ENCODE measurements around the gene PTCH1.

PTCH1 gene

DNA sequence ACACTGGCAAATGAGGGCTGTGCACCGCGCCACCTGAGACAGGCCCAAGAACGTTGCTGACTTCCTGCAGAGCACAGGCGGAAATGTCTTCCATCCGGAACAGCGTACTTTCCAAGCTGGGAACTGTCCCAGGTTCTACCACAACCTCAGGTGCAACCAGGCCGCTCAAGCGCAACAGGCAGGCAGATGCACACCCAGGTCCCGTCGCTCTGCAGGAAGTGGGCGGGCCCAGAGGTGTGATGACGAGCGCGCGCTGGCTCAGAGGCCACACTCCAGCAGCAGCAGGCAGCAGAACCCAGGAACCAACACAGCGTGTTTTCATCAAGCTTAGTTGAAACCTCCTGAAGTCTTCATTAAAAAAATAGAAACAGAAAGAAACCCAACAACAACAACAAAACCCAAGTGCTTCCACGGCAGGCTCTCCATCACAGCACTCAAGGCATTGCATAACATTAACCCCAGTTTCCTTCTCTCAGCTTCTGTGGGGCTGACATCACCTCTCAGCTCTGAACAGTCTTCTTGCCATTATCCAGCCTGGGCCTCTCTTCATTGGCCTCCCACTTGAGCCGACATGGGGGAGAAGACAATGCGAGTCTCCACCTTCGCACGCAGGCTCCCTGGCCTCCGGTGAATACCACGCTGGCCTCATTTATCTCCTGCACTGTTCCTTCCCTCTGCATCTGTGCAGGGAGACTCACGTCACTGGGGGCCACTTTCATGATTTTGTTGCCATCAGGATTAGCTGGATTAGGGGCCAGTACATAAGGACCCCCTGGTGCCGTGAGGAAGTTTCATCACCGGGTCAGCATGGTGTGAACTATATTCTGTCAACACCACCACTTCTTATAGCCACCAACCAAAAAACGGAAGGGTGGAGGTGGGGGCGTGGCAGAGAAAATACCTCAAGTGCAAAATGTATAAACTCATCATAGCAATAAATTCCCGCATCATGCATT is 22.1 kb downstream of the PTCH1 start (continued):
- TF ChIP-seq, protein P1, sequence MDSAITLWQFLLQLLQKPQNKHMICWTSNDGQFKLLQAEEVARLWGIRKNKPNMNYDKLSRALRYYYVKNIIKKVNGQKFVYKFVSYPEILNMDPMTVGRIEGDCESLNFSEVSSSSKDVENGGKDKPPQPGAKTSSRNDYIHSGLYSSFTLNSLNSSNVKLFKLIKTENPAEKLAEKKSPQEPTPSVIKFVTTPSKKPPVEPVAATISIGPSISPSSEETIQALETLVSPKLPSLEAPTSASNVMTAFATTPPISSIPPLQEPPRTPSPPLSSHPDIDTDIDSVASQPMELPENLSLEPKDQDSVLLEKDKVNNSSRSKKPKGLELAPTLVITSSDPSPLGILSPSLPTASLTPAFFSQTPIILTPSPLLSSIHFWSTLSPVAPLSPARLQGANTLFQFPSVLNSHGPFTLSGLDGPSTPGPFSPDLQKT (IDR thresholded peaks at IDR 0.05; ENCODE audit: borderline replicate concordance, low read depth, low read length), result no peak
- TF ChIP-seq ZNF548 (tag by site-specific recombination; IDR thresholded peaks at IDR 0.05), result no peak
- TF ChIP-seq, protein P2, sequence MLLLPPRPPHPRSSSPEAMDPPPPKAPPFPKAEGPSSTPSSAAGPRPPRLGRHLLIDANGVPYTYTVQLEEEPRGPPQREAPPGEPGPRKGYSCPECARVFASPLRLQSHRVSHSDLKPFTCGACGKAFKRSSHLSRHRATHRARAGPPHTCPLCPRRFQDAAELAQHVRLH (tag by site-specific recombination; IDR thresholded peaks at IDR 0.05), result no peak
- TF ChIP-seq, protein P3, sequence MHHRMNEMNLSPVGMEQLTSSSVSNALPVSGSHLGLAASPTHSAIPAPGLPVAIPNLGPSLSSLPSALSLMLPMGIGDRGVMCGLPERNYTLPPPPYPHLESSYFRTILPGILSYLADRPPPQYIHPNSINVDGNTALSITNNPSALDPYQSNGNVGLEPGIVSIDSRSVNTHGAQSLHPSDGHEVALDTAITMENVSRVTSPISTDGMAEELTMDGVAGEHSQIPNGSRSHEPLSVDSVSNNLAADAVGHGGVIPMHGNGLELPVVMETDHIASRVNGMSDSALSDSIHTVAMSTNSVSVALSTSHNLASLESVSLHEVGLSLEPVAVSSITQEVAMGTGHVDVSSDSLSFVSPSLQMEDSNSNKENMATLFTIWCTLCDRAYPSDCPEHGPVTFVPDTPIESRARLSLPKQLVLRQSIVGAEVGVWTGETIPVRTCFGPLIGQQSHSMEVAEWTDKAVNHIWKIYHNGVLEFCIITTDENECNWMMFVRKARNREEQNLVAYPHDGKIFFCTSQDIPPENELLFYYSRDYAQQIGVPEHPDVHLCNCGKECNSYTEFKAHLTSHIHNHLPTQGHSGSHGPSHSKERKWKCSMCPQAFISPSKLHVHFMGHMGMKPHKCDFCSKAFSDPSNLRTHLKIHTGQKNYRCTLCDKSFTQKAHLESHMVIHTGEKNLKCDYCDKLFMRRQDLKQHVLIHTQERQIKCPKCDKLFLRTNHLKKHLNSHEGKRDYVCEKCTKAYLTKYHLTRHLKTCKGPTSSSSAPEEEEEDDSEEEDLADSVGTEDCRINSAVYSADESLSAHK (tag by site-specific recombination; IDR thresholded peaks at IDR 0.05), result no peak
- TF ChIP-seq, protein P4, sequence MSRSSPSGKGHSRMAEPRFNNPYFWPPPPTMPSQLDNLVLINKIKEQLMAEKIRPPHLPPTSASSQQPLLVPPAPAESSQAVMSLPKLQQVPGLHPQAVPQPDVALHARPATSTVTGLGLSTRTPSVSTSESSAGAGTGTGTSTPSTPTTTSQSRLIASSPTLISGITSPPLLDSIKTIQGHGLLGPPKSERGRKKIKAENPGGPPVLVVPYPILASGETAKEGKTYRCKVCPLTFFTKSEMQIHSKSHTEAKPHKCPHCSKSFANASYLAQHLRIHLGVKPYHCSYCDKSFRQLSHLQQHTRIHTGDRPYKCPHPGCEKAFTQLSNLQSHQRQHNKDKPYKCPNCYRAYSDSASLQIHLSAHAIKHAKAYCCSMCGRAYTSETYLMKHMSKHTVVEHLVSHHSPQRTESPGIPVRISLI (tag by site-specific recombination; IDR thresholded peaks at IDR 0.05), result no peak
- TF ChIP-seq OSR2 (tag by site-specific recombination; IDR thresholded peaks at IDR 0.05), result peak; percentile 38
- TF ChIP-seq ZNF175 (tag by site-specific recombination; IDR thresholded peaks at IDR 0.05), result no peak
- TF ChIP-seq TRIM28 (IDR thresholded peaks at IDR 0.05; ENCODE audit: borderline replicate concordance, low read length), result no peak
- TF ChIP-seq, protein P5, sequence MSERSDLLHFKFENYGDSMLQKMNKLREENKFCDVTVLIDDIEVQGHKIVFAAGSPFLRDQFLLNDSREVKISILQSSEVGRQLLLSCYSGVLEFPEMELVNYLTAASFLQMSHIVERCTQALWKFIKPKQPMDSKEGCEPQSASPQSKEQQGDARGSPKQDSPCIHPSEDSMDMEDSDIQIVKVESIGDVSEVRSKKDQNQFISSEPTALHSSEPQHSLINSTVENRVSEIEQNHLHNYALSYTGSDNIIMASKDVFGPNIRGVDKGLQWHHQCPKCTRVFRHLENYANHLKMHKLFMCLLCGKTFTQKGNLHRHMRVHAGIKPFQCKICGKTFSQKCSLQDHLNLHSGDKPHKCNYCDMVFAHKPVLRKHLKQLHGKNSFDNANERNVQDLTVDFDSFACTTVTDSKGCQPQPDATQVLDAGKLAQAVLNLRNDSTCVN (tag by site-specific recombination; optimal IDR thresholded peaks at IDR 0.05), result no peak
- no peak for TF ChIP-seq ZNF350 (tag by site-specific recombination; IDR thresholded peaks at IDR 0.05)
- no peak for TF ChIP-seq ZNF571 (tag by site-specific recombination; IDR thresholded peaks at IDR 0.05)
- TF ChIP-seq, protein P6, sequence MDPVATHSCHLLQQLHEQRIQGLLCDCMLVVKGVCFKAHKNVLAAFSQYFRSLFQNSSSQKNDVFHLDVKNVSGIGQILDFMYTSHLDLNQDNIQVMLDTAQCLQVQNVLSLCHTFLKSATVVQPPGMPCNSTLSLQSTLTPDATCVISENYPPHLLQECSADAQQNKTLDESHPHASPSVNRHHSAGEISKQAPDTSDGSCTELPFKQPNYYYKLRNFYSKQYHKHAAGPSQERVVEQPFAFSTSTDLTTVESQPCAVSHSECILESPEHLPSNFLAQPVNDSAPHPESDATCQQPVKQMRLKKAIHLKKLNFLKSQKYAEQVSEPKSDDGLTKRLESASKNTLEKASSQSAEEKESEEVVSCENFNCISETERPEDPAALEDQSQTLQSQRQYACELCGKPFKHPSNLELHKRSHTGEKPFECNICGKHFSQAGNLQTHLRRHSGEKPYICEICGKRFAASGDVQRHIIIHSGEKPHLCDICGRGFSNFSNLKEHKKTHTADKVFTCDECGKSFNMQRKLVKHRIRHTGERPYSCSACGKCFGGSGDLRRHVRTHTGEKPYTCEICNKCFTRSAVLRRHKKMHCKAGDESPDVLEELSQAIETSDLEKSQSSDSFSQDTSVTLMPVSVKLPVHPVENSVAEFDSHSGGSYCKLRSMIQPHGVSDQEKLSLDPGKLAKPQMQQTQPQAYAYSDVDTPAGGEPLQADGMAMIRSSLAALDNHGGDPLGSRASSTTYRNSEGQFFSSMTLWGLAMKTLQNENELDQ (tag by site-specific recombination; IDR thresholded peaks at IDR 0.05; ENCODE audit: low read depth), result no peak
- TF ChIP-seq, protein P7, sequence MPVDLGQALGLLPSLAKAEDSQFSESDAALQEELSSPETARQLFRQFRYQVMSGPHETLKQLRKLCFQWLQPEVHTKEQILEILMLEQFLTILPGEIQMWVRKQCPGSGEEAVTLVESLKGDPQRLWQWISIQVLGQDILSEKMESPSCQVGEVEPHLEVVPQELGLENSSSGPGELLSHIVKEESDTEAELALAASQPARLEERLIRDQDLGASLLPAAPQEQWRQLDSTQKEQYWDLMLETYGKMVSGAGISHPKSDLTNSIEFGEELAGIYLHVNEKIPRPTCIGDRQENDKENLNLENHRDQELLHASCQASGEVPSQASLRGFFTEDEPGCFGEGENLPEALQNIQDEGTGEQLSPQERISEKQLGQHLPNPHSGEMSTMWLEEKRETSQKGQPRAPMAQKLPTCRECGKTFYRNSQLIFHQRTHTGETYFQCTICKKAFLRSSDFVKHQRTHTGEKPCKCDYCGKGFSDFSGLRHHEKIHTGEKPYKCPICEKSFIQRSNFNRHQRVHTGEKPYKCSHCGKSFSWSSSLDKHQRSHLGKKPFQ (tag by site-specific recombination; IDR thresholded peaks at IDR 0.05), result peak; percentile 67; the same call in 1 of the 2 replicates
- no peak for TF ChIP-seq ZNF174 (tag by site-specific recombination; IDR thresholded peaks at IDR 0.05)
- TF ChIP-seq SALL2 (tag by site-specific recombination; IDR thresholded peaks at IDR 0.05; ENCODE audit: borderline replicate concordance), result no peak
- TF ChIP-seq ZNF707 (tag by site-specific recombination; IDR thresholded peaks at IDR 0.05), result no peak
- TF ChIP-seq GLIS1 (tag by site-specific recombination; IDR thresholded peaks at IDR 0.05), result no peak
- TF ChIP-seq ZNF433 (tag by site-specific recombination; IDR thresholded peaks at IDR 0.05; ENCODE audit: low read depth), result no peak
- no peak for TF ChIP-seq SP7 (tag by site-specific recombination; IDR thresholded peaks at IDR 0.05)
- TF ChIP-seq PRDM1 (tag by site-specific recombination; IDR thresholded peaks at IDR 0.05), result no peak
- no peak for TF ChIP-seq ZNF335 (tag by site-specific recombination; conservative IDR thresholded peaks at IDR 0.05)
- no peak for TF ChIP-seq OVOL3 (tag by site-specific recombination; IDR thresholded peaks at IDR 0.05)
- TF ChIP-seq MEIS1 (CRISPR knock-in tag; IDR thresholded peaks at IDR 0.05; ENCODE audit: borderline replicate concordance), result no peak
- TF ChIP-seq ZNF677 (tag by site-specific recombination; IDR thresholded peaks at IDR 0.05), result no peak

Measured in HEK293 (cell line).